SU-DHL-6 (cell line): ENCODE results near the gene PROKR1.

Source experiments
- CTCF ChIP-seq: fragments of 200-600 bp; sonication (generic); IDR thresholded peaks from one replicate; pipeline ENCODE4 v1.5.1; 2017; ENCODE audit warnings: antibody characterized with exemption, mild to moderate bottlenecking, low read length, moderate library complexity; ENCODE audit not compliant: insufficient read depth, poor library complexity, severe bottlenecking
- EZH2phosphoT487 ChIP-seq: fragments of 200-600 bp; sonication (generic), shearing (Covaris generic); conservative IDR thresholded peaks from 2 replicates; pipeline ENCODE4 v1.6.1; 2018; ENCODE audit warnings: mild to moderate bottlenecking, antibody characterized with exemption, low read length, moderate library complexity, mixed read lengths

GRCh38 chr2:68663371-68664156, 20.2 kb downstream of the PROKR1 start:
- TF ChIP-seq CTCF (no peak), EZH2phosphoT487 (no peak)
